ENCODE measurements around the gene TNS2. TPM values are rescaled to one million over a fixed set of nuclear protein-coding genes. Genes with fewer than 3 reads are reported as not detected.

Gene TNS2
- total RNA-seq, 1 experiment from 2014 or later: 11.5 TPM

DNA sequence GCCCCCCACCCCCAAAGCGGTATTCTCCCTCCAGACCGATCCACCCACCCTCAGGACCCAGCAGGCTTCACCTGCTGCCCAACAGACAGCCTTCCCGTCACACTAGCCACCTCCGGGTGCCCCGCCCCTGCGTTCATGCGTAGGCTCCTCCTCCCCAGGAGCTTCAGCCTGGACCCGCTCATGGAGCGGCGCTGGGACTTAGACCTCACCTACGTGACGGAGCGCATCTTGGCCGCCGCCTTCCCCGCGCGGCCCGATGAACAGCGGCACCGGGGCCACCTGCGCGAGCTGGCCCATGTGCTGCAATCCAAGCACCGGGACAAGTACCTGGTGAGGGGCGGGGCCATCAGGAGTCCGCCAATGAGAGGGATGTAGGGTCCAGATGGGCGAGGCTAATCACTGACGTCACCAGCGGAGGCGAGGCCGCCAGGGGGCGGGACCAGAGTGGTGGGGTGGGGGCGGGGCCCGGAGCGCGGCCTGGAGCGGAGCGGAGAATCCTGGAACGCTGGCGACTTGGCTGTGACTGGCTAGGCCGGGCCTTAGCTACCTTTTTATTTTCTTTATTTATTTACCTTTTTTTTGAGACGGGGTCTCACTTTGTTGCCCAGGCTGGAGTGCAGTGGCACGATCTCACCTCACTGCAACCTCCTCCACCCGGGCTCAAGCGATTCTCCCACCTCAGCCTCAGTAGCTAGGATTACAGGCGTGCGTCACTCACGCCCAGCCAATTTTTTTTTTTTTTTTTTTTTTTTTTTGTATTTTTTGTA is 4.4 kb downstream of the TNS2 start:
- TF ChIP-seq, protein P1, sequence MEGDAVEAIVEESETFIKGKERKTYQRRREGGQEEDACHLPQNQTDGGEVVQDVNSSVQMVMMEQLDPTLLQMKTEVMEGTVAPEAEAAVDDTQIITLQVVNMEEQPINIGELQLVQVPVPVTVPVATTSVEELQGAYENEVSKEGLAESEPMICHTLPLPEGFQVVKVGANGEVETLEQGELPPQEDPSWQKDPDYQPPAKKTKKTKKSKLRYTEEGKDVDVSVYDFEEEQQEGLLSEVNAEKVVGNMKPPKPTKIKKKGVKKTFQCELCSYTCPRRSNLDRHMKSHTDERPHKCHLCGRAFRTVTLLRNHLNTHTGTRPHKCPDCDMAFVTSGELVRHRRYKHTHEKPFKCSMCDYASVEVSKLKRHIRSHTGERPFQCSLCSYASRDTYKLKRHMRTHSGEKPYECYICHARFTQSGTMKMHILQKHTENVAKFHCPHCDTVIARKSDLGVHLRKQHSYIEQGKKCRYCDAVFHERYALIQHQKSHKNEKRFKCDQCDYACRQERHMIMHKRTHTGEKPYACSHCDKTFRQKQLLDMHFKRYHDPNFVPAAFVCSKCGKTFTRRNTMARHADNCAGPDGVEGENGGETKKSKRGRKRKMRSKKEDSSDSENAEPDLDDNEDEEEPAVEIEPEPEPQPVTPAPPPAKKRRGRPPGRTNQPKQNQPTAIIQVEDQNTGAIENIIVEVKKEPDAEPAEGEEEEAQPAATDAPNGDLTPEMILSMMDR (conservative IDR thresholded peaks at IDR 0.05): no peak
- no peak for TF ChIP-seq EZH2 (IDR thresholded peaks at IDR 0.05; ENCODE audit: low read depth)
- H3K4me1 ChIP-seq (replicated peaks; ENCODE audit: insufficient read depth): peaks cover 19% of the 10 kb centered on the region
- H3F3A ChIP-seq (ENCODE audit: insufficient read depth, low read depth): peaks cover 25% of the 10 kb centered on the region; the same call in 1 of the 2 replicates
- CTCF ChIA-PET: interaction anchor here (0.6 to 1.5 kb wide), 11 partner anchors 12 to 299 kb away, joined by 3 to 22 read pairs (median 6); partner anchors contain the start of genes AAAS, EIF4B and SPRYD3
- peak overlapping the region; percentile 85 for H2AFZ ChIP-seq
- no peaks in the 10 kb centered on the region for H3K9me3 ChIP-seq (ENCODE audit: insufficient read depth, low read depth)
- no peaks in the 10 kb centered on the region for H3K9me2 ChIP-seq (ENCODE audit: insufficient read depth)
- peak overlapping the region; percentile 71 for H3K27ac ChIP-seq
- peaks cover 12% of the 10 kb centered on the region for H3K79me2 ChIP-seq (ENCODE audit: low read depth)
- peak overlapping the region; percentile 83 for H3K4me2 ChIP-seq
- H3K27me3 ChIP-seq (ENCODE audit: insufficient read depth, low read depth): no peaks in the 10 kb centered on the region
- H3K36me3 ChIP-seq (ENCODE audit: low read depth): no peaks in the 10 kb centered on the region
- BruUV-seq (replicated peaks): no TSS peak
- H4K20me1 ChIP-seq (ENCODE audit: insufficient read depth): peaks cover 10% of the 10 kb centered on the region; the same call in 1 of the 2 replicates
- POLR2A ChIA-PET (ENCODE audit: unreplicated experiment): interaction anchor here (0.6 to 1.3 kb wide), 11 partner anchors 8 to 1435 kb away, joined by 3 to 30 read pairs (median 4); partner anchors contain the start of gene KRT8
- intact Hi-C loops (cut with micrococcal nuclease; ENCODE audit: unreplicated experiment): loop anchor here (5.0 kb wide), 1 partner anchor 243 kb away; the partner anchor contains the start of genes MYG1 and PFDN5
- H3K4me3 ChIP-seq: peak overlapping the region; percentile 95
- DNase-seq: peak; percentile 87 to 94

DNA sequence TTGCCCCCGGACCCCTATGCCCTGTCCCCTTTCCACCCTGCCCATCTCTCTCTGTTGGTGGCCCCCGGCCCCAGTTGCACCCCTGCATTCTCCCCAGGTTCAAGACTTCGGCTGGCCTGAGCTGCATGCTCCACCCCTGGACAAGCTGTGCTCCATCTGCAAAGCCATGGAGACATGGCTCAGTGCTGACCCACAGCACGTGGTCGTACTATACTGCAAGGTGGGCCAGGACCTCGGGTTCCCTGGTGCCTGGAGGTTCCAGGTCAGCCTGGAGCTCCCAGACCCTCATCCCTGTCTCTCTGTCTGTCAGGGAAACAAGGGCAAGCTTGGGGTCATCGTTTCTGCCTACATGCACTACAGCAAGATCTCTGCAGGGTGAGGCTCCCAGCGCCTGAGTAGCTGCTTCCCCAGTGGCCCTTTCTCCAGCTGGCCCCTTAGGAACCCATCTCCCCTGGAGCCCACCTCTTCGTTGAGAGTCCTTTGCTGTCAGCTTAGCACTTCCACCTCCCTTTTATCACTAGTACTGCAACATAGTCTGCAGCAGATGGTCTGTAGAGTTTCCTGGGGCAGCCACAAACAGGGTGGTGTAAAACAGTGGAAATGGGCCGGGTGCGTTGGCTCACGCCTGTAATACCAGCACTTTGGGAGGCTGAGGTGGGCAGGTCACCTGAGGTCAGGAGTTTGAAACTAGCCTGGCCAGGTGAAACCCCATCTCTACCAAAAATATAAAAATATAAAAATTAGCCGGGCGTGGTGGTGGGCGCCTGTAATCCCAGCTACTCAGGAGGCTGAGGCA is 5.8 kb downstream of the TNS2 start:
- intact Hi-C loops (cut with micrococcal nuclease; ENCODE audit: unreplicated experiment): no loop called here
- peaks cover 7% of the 10 kb centered on the region; the same call in 1 of the 2 replicates for H4K20me1 ChIP-seq (ENCODE audit: insufficient read depth)
- ChIA-PET POLR2A (ENCODE audit: unreplicated experiment) (no interaction called here), CTCF (interaction anchor here (0.5 to 1.0 kb wide), 3 partner anchors 9 to 289 kb away, joined by 3 to 11 read pairs (median 4); partner anchors contain the start of gene PFDN5)
- no peak overlapping the region for H3K27ac ChIP-seq
- no peak overlapping the region for H3K4me3 ChIP-seq
- H3K79me2 ChIP-seq (ENCODE audit: low read depth): peaks cover 12% of the 10 kb centered on the region
- no peaks in the 10 kb centered on the region for H3K36me3 ChIP-seq (ENCODE audit: low read depth)
- H2AFZ ChIP-seq: no peak overlapping the region
- H3K27me3 ChIP-seq (ENCODE audit: insufficient read depth, low read depth): no peaks in the 10 kb centered on the region
- H3F3A ChIP-seq (ENCODE audit: insufficient read depth, low read depth): peaks cover 21% of the 10 kb centered on the region; the same call in 1 of the 2 replicates
- H3K4me1 ChIP-seq (replicated peaks; ENCODE audit: insufficient read depth): peaks cover 19% of the 10 kb centered on the region
- TF ChIP-seq EZH2 (IDR thresholded peaks at IDR 0.05; ENCODE audit: low read depth): no peak
- TF ChIP-seq, protein P1 (conservative IDR thresholded peaks at IDR 0.05): no peak
- no TSS peak for BruUV-seq (replicated peaks)
- H3K9me3 ChIP-seq (ENCODE audit: insufficient read depth, low read depth): no peaks in the 10 kb centered on the region
- no peaks in the 10 kb centered on the region for H3K9me2 ChIP-seq (ENCODE audit: insufficient read depth)
- no peak overlapping the region for H3K4me2 ChIP-seq
- no peak for DNase-seq

DNA sequence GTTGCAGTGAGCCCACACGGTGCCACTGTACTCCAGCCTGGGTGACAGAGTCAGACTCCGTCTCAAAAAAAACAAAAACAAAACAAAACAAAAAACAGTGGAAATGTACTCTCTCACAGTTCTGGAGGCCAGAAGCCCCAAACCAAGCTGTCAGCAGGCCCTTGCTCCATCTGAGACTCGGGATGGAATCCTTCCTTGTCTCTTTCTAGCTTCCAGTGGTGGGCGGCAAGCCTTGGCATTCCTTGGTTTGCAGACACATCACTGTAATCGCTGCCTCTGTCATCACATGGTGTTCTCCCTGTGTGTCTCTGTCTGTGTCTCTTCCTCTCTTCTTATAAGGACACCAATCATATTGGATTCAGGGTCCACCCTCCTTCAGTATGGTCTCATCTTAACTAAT is 6.4 kb downstream of the TNS2 start:
- Histone ChIP-seq H3K36me3 (ENCODE audit: low read depth) (no peaks in the 10 kb centered on the region), H3K79me2 (ENCODE audit: low read depth) (peaks cover 12% of the 10 kb centered on the region), H4K20me1 (ENCODE audit: insufficient read depth) (peaks cover 5% of the 10 kb centered on the region; the same call in 1 of the 2 replicates), H3K4me3 (no peak overlapping the region), H3K27me3 (ENCODE audit: insufficient read depth, low read depth) (no peaks in the 10 kb centered on the region), H2AFZ (no peak overlapping the region), H3K4me2 (no peak overlapping the region), H3K4me1 (replicated peaks; ENCODE audit: insufficient read depth) (peaks cover 25% of the 10 kb centered on the region), H3K9me2 (ENCODE audit: insufficient read depth) (no peaks in the 10 kb centered on the region), H3K9me3 (ENCODE audit: insufficient read depth, low read depth) (no peaks in the 10 kb centered on the region), H3F3A (ENCODE audit: insufficient read depth, low read depth) (peaks cover 20% of the 10 kb centered on the region; the same call in 1 of the 2 replicates), H3K27ac (no peak overlapping the region)
- TF ChIP-seq, protein P1 (conservative IDR thresholded peaks at IDR 0.05): no peak
- no peak for TF ChIP-seq EZH2 (IDR thresholded peaks at IDR 0.05; ENCODE audit: low read depth)
- BruUV-seq (replicated peaks): no TSS peak
- DNase-seq: no peak
- intact Hi-C loops (cut with micrococcal nuclease; ENCODE audit: unreplicated experiment): no loop called here
- ChIA-PET CTCF (interaction anchor here (1.0 kb wide), 1 partner anchor 288 kb away, joined by 4 read pairs; no protein-coding TSS in a partner anchor), POLR2A (ENCODE audit: unreplicated experiment) (no interaction called here)

Data from PC-9 (cell line).